Measurements from ENCODE around the gene NBAS.

GRCh38 chr2:15182275-15182674, 378.9 kb downstream of the NBAS start:
- TF ChIP-seq CTCF (IDR thresholded peaks at IDR 0.05) (no peak), SIN3A (IDR thresholded peaks at IDR 0.05; ENCODE audit: borderline replicate concordance, insufficient read depth, low read depth, low read length) (no peak), POLR2AphosphoS5 (IDR thresholded peaks at IDR 0.05; ENCODE audit: low read depth, low read length) (no peak), REST (IDR thresholded peaks at IDR 0.05; ENCODE audit: insufficient read depth in 1 of 2, low read depth in 2 of 2, low read length in 1 of 2) (no peak), TCF7L2 (IDR thresholded peaks at IDR 0.05; ENCODE audit: low read depth, low read length) (no peak)

Measured in Panc1 (cell line).